GM18907 (cell line): Measurements from ENCODE around the gene ESPL1.

Source experiments
- ATAC-seq: cut with Tn5 transposase; IDR thresholded peaks from one replicate; pipeline ENCODE4 v1.9.1; 2021; ENCODE audit warnings: mild to moderate bottlenecking, moderate library complexity; ENCODE audit not compliant: unreplicated experiment

ESPL1 gene

DNA sequence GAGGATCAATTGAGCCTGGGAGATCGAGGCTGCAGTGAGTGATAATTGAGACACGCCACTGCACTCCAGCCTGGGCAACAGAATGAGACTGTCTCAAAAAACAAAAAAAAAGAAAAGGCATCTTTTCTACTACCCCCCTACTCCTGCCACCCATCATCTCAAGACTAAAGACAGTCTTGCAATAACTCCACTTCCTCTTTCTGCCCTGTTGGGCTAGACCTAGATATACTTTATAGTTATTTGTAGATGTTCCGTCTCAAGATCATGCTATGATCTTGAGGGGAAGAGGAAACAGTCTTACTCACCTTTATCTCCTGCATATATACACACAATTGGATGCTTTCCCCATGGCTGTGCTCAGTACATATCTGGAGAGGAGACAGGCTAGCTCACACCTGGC is 12.1 kb upstream of the ESPL1 start:
- ATAC-seq, result no peak

DNA sequence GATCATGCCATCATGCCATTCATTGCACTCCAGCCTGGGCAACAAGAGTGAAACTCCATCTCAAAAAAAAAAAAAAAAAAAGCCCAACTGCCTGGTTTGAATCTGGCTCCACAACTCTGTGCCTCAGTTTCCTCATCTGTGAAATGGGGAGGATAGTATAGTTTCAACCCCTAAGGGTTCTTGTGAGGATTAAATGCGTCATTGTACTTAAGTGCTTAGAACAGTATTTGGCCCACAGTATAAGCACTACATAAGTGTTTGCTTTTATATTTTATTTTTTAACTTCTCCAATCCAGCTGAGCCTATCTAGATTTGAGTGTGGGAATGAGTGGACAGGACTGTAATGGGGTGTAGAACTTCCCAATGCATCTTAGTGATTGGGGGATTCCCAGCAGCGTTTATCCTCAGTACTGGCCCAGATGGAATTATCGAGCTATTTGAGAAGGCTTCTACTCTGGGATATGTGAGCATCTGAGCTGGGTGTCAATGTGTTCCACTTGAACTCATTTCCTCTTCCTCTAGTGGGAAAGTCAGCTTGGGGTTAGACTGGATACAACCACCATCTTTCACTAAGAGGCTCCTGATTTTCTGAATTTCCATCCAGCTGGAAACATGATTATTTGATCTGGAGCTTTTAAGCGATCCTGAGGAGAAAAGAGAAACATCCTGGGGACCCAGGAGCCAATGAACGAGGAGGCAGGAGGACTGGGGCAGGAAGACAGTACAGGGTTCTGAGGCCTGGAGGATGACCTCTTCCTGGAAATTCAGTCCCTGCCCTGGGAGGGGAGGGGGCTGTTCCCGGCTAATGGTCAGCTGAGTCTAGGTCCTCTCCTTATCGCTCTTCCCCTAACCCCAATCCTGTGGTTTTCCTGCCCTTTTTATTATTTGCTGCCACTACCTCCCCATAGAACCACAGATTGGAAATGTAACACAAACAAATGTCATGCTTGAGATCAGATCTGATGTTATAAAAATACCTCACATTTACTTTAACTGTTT is 9.3 kb upstream of the ESPL1 start:
- no peak for ATAC-seq

DNA sequence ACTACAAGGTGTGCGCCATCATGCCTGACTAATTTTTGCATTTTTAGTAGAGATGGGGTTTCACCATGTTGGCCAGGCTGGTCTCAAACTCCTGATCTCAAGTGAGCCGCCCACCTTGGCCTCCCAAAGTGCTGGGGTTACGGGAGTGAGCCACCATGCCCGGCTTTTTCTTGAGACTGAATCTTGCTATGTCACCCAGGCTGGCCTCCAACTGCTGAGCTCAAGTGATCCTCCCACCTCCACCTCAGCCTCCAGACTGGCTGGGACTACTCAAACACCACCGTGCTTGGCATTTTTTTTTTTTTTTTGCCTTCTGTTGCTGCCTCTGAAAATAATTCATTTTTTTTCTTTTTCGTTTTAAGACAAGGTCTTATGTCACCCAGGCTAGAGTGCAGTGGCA is 8.2 kb upstream of the ESPL1 start:
- no peak for ATAC-seq

GRCh38 chr12:53265783-53266182 is 2.3 kb upstream of the ESPL1 start:
- no peak for ATAC-seq

DNA sequence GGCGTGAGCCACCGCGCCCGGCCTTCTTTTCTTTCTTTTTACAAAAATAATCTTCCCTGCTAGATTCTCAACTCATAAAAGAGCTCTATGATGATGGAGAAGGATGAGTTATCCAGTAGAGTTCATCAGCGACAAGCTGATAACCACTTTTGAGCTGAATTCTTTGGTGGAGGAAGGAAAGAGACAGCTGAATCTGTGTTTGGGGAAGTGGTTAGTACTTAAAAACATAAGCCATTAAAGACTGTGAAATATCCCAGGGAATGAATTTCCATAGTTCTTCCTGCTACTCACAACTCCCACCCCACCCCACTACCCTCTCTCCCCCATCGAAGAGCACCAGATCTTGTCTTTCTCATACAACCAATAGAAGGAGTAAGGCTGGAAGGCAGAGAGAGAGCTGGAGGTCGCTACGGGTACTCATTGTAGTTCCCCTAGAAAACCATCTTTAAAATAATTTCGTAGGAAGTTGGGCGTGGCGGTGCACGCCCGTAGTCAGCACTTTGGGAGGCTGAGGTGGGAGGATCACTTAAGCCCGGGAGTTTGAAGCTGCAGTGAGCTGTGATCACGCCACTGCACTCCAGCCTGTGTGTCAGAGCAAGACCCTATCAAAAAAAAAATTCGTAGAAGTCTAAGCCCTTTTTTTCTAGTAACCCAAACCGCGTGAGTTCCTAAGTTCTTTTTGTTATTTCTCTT is 647 bp upstream of the ESPL1 start:
- ATAC-seq, result no peak

DNA sequence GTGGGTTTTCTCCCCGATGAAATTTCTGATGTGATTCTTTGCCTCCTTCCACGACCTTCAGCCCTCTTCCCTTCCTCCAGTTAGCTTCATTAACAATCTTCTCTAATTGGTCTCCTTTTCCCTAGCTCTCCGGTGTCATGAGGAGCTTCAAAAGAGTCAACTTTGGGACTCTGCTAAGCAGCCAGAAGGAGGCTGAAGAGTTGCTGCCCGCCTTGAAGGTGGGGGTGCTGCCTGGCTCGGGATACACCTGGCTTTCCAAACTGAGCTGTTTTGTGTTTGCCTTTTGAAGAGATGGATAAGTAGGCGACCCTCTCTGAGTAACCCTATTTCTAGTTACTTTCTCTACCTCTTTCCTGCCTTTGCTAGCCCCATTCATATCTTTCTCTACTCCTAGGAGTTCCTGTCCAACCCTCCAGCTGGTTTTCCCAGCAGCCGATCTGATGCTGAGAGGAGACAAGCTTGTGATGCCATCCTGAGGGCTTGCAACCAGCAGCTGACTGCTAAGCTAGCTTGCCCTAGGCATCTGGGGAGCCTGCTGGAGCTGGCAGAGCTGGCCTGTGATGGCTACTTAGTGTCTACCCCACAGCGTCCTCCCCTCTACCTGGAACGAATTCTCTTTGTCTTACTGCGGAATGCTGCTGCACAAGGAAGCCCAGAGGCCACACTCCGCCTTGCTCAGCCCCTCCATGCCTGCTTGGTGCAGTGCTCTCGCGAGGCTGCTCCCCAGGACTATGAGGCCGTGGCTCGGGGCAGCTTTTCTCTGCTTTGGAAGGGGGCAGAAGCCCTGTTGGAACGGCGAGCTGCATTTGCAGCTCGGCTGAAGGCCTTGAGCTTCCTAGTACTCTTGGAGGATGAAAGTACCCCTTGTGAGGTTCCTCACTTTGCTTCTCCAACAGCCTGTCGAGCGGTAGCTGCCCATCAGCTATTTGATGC is 797 bp downstream of the ESPL1 start:
- no peak for ATAC-seq

DNA sequence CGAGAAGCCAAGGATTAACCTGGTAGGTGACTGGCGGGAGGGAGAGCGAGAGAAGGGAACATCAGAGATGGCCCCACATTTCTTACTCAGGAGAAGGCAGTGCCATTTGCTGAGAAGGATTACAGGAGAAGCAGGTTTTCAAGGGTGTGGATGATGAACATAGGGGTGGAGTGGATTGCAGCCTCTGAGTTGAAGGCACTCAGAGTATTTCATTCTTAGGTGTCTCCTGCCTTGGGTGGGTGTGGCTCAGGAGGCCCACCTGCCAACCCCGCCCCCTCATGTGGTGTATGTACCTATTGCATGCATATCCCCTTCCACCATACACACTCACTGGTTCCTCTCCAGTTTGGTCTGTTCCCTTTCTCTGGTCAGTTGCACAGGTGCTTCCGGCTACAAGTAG is 6.3 kb downstream of the ESPL1 start:
- ATAC-seq, result no peak

DNA sequence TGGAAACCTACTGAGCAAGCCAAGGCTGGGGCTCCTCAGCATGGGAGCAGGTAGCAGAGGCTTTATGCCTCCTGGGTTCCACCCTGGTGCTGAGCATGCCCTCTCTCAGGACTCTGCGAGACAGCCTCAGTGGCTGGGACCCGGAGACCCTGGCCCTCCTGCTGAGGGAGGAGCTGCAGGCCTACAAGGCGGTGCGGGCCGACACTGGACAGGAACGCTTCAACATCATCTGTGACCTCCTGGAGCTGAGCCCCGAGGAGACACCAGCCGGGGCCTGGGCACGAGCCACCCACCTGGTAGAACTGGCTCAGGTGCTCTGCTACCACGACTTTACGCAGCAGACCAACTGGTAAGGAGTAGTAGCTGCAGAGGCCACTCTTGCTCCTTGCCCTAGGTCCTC is 8.4 kb downstream of the ESPL1 start:
- ATAC-seq, result no peak

DNA sequence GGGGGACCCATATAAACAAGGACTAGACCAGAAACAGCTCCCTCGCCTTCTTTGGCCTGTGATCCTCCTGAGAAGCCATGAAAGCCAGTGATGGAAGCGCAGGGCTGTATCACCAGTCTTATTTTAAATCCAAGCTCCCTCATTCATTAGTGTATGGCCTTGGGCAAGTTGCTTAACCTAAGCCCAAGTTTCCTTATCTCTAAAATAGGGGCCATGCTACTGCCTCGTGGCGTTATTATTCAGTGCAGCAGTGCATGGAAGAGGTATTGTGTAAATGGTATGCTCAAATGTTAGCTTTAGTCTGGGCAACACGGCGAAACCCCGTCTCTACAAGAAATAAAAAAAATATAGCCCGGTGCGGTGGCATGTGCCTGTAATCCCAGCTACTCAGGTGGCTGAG is 9.9 kb downstream of the ESPL1 start:
- no peak for ATAC-seq

DNA sequence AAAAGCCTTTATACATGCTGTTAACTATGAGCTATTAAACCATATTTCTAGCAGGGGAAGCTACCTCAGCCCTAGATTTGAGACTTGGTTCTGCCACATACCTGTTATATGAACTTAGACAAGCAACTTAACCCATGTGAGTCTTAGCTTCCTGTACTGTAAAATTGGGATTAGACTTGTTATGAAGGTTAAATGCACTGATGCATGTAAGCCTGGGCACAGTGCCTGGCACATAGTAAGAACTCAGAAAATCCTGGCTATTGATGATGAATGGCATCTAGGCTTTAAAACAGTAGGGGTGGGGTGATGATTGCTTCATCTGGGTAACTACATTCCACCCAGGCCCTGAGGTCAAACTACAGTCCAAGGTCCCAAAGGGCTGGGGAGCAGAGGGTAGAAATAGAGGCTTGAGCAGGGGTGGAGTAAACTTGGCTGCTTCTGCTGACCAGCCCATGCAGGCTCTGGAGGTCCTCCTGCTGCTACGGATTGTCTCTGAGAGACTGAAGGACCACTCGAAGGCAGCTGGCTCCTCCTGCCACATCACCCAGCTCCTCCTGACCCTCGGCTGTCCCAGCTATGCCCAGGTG is 11.3 kb downstream of the ESPL1 start:
- ATAC-seq, result no peak

DNA sequence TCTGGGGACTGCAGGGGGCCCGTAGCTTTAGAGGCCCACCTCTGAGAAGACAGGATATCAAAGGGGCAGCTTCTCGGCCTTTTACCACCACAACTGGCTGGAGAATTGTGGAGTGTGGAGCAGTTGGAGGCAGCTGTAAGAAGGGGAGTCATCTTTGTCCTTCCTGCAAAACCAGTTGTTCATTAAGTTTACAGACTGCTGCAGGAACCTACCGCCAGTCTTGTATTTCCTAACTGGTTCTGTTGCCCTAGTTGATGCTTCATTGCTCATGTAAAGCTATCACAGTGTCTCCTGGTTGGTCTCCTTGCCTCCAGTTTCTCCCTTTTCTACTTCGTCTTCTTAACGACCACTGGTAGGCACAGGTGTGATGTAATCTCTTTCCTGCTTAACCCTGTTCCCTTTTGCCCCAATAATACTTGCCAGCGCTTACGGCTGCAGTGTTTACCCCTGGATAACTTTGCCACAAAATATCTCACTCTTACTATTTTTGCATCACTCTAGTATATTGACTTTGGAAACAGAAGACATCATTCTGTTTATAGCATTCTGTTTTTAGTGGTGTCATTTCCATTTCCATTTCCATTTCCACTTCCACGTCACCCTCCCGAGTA is 11.9 kb downstream of the ESPL1 start:
- no peak for ATAC-seq

DNA sequence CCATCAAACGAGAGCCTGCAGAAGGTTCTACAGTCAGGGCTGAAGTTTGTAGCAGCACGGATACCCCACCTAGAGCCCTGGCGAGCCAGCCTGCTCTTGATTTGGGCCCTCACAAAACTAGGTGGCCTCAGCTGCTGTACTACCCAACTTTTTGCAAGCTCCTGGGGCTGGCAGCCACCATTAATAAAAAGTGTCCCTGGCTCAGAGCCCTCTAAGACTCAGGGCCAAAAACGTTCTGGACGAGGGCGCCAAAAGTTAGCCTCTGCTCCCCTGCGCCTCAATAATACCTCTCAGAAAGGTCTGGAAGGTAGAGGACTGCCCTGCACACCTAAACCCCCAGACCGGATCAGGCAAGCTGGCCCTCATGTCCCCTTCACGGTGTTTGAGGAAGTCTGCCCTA is 18.3 kb downstream of the ESPL1 start:
- no peak for ATAC-seq

GRCh38 chr12:53287741-53288216 is 19.7 kb downstream of the ESPL1 start:
- no peak for ATAC-seq

- ATAC-seq, result no peak
Measured at GRCh38 chr12:53288322-53288721, 20.2 kb downstream of the ESPL1 start.

GRCh38 chr12:53289891-53290290 is 21.8 kb downstream of the ESPL1 start:
- no peak for ATAC-seq

DNA sequence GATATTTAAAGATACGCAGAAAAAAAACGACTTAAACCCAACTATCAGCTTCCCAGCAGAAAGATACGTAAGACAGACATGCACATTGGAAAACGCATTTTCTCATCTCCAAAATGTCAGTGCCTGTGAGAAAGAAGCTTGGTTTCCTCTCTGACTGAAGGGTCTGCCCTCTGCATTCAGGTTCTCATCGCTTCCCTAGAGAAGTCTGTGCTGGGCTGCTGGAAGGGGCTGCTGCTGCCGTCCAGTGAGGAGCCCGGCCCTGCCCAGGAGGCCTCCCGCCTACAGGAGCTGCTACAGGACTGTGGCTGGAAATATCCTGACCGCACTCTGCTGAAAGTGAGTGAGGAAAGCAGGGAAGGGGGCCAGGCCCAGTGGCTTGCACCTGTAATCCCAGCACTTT is 22.6 kb downstream of the ESPL1 start:
- no peak for ATAC-seq

DNA sequence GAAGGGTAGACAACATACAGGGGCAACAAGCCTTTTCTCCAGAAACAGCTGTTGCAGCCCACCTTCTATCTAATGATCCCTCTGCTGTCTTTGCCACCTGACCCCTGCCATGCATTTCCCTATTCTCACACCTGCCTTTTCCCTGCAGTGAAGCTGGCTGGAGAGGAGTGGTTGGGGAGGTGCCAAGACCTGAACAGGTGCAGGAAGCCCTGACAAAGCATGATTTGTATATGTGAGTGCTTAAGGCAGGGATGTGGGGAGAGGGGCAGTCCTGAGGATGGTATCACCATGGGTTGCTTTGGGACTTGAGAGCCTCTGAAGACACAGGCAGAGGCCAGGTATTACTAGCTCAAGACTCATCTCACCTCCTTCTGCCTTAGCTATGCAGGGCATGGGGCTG is 24.3 kb downstream of the ESPL1 start:
- no peak for ATAC-seq

- ATAC-seq, result peak; percentile 85
Measured at GRCh38 chr12:53295070-53295890, 27.2 kb downstream of the ESPL1 start, which contains the start of gene PFDN5. PFDN5 (plus strand) TSS chr12:53295542; CDS start chr12:53295568, 26 bp downstream.

DNA sequence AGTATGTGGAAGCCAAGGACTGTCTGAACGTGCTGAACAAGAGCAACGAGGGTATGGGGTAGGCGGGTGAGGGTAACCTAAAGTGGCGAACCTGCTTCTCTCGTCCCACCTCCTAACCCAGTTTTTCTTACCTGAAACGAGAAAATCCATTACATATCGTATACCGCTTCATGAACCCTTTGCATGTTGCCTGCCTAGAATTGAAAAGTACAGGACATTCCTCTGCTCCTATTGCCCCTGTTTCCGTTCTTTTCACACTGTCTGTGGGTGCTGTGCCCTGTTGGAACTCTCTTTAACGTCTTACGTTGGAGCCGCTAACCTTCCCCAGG is 27.8 kb downstream of the ESPL1 start:
- no peak for ATAC-seq
